GM21360 (cell line): ENCODE data around the gene ZC3H14.

Source experiments
- ATAC-seq: cut with Tn5 transposase; IDR thresholded peaks from one replicate; pipeline ENCODE4 v1.9.1; 2021; ENCODE audit warnings: mild to moderate bottlenecking, moderate library complexity; ENCODE audit not compliant: unreplicated experiment

The ZC3H14 gene

DNA sequence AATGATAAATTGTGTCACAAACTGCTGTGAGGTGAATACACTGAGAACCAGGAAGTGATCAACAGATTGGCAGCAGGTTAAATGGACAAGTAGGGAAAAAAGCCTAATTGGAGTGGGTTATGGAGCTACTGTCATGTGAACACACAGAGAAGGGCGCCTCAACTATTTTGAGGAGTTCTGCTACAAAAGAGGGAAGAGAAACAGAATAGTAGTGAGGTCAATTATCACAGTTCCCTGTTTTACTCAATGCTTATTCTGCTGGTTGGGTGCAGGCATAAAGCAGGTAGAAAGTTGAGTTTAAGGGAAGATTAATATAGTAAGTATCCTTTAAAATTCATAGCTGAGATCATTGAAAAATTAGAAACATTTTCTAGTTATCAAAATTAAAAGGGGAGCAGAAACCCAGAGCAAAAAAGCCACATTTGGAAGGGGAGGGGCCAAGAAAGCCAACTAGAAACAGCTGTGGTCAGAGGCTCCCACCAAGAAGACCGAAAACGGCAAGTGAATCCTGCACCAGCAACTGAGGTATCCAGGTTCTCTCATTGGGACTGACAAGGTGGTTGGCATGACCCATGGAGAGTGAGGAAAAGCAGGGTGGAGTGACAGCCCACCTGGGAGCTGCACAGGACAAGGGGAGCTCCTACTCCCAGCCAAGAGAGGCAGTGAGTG lies 105.7 kb downstream of the ZC3H14 start:
- peak; percentile 74 for ATAC-seq

GRCh38 chr14:88669346-88669745 lies 106.5 kb downstream of the ZC3H14 start:
- ATAC-seq = no peak
